GM21423 (cell line): ENCODE data around the gene SERTAD2.

Experiments
- ATAC-seq: cut with Tn5 transposase; IDR thresholded peaks from one replicate; pipeline ENCODE4 v1.9.1; 2021; ENCODE audit warnings: mild to moderate bottlenecking, moderate library complexity; ENCODE audit not compliant: unreplicated experiment

SERTAD2 gene

DNA sequence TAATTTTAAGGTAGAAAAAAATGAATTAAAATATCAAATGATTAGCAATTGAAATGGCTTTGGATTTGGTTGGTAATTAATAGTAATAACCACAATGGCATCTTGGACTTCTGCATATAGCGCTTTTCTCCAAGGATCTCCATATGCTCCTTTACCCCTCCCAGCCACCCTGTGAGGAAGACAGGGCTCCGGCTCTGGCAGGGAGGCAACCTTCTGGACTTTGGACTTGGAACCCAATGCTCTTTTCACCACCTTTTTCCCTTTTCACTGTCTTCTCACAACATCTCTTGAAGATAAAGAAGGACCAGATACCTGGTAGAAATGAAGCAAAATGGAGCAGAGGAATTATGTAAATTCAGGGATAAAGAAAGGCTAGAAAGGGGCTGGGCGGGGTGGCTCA, 23.8 kb upstream of the SERTAD2 start:
- no peak for ATAC-seq

DNA sequence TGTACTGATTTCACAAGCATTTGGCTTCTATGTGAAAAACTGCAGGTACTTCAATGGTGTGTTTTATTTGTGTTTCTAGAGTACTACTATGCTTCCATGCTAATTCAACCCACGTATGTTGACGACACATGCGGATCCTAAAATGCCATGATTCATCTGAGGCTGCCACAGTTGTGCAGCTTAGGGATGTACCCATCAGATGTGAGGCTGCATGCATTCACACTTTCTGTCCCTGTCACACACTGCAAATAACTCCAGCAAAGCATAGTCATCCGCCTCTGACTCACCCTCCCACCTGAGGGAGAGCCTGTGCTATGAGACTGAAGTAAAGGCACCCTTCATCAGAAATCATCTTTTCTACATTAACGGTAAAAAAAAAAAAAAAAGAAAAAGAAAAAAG, 22.1 kb upstream of the SERTAD2 start:
- no peak for ATAC-seq

GRCh38 chr2:64672708-64673107, 19.0 kb upstream of the SERTAD2 start:
- ATAC-seq, result no peak

GRCh38 chr2:64670047-64670446, 16.3 kb upstream of the SERTAD2 start:
- ATAC-seq, result no peak

DNA sequence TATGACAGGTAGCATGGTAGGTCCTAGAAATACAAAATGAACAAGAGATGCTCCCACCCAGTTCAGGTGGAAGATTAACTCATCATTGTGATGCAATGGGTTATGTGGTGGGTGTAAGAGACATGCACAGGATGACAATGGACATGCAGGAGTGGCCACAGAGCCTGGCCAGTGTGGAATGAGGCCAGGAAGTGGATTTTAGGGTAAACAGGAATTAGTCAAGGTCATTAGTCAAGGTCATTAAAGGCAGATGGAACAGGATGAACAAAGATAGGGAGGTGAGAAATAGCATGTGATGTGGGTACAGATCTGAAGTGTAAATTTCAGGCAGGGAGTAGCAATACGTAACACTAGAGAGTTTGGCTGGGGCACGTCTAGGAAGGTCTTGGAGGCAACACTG, 15.6 kb upstream of the SERTAD2 start:
- ATAC-seq, result no peak

DNA sequence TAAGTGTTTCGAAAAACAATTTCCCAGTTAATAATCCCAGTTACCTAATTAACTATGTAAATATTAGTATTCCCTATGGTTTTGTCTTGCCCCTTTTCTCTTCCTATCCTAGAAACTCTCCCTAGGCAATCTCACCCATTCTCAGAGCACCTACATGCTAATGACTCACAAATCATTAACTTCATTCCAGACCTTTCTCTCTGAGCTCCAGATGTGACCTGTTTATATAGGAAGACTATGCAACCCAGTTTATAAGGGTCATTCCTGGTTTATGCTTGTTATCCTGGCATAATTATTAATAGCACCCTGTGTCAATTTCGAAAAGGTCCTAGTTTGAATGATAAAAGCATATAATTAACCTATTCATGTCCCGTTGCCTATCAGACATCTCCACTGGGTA, 14.8 kb upstream of the SERTAD2 start:
- no peak for ATAC-seq

DNA sequence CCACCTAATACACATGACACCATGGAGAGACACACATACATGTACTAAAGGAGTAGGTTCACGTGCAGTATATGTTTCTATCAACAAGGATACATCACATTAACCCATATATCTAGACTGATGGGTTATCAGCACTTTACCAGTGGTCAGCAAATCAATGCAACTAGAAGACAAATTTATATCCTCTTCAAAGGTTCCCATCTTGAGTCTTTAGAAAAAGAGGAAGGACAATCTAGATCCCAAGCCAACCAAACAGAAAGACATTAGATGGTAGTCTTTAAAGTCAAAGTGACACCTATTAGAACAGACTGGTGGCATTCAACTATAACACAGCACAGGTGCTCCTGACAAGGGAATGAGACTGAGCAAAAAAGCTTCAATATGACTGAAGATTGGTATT, 13.8 kb upstream of the SERTAD2 start:
- ATAC-seq, result no peak

GRCh38 chr2:64666810-64667438, 13.2 kb upstream of the SERTAD2 start:
- ATAC-seq, result peak; percentile 62

- ATAC-seq, result no peak
Observed at GRCh38 chr2:64665709-64666108, 12.0 kb upstream of the SERTAD2 start.

- no peak for ATAC-seq
Observed at GRCh38 chr2:64663402-64663801, 9.7 kb upstream of the SERTAD2 start.

- no peak for ATAC-seq
Observed at GRCh38 chr2:64661741-64662169, 8.0 kb upstream of the SERTAD2 start.

- ATAC-seq, result no peak
Observed at GRCh38 chr2:64659252-64659651, 5.5 kb upstream of the SERTAD2 start.

DNA sequence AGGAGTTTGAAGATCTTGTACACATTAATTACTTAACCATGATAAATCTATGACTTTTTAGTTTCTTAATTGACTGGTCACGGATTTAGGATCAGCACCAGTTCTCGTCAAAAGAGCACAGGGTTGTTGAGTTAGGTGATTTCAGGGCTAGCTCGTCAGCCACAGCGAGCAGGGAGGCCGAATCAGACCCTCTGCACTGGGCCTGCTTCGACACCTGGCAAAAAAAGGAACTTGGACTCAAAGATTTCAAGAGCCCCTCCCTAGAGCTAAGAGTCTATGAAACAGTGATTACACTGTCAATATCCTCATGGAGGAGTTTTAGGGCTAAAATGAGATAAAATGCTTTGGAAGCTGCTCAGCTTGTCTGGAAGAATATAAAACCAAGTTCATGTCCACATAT, 4.6 kb upstream of the SERTAD2 start:
- ATAC-seq, result no peak

- no peak for ATAC-seq
Observed at GRCh38 chr2:64657411-64657810, 3.7 kb upstream of the SERTAD2 start.

GRCh38 chr2:64656379-64656778, 2.7 kb upstream of the SERTAD2 start:
- ATAC-seq, result no peak

- no peak for ATAC-seq
Observed at GRCh38 chr2:64655873-64656272, 2.2 kb upstream of the SERTAD2 start.

- ATAC-seq, result no peak
Observed at GRCh38 chr2:64655018-64655664, 1.4 kb upstream of the SERTAD2 start.

GRCh38 chr2:64654063-64654811, 524 bp upstream of the SERTAD2 start:
- ATAC-seq, result peak; percentile 31

GRCh38 chr2:64652231-64653108, 1.2 kb downstream of the SERTAD2 start:
- ATAC-seq, result no peak

DNA sequence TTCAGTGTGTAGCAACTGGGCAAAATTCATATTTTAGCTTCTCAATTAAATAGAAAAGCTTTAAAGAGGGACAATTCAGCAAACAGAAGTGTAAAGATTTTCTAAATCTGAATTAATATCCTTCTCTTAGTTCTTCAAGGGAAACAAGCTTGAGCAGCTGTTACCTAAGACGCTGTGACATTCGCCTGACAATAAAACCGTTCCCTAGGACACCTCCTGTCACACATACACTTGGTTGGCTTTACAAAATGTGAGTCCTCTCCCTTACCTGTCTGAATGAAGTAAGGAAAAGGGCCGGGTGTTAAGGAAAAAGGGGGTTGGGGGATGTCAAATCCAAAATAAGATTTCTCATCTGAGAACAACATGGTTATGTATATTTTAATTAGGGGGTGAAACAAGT, 2.1 kb downstream of the SERTAD2 start:
- ATAC-seq, result no peak

DNA sequence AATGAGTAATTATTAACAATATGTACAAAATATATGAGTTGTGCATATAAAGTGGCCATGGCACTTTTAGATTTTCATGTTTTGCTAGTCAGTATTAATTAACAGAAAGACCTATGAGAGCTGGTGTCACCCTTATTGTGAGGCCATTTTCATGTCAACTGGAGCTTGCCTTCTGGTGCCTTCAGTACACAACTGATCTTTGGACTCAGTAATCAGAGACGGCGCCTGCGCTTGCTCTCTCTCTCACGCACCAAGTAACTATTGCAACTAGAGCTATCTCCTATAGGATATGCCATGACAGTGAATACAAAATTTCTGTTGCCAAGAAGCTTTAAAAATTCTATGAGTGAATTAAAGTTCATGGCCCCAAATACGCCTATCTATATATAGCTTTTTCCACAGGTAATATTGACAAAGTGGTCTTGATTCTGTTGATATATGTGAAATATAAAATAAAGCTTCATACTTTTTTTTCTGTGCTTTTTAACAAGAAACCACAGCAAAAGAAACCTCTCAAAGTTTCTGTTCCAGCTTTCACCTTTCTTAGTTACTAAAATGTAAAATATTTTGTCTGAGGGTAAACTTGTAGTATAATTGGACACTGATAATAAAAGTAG, 2.9 kb downstream of the SERTAD2 start:
- ATAC-seq, result no peak
